Neural progenitor cell (in vitro differentiated cells): Measurements from ENCODE around the gene SLC22A23. TPM values are rescaled to one million over a fixed set of nuclear protein-coding genes. Genes with fewer than 3 reads are reported as not detected.

Source experiments
- DNase-seq: peaks from one replicate; pipeline ENCODE4 v3.0.0-alpha.2; 2016; ENCODE audit warnings: low spot score
- H2AFZ ChIP-seq: fragments of 200-600 bp; sonication (generic); replicated peaks from 2 replicates; pipeline ENCODE4 v1.6.1; 2016; ENCODE audit warnings: antibody characterized with exemption
- H3F3A ChIP-seq: fragments of 200-600 bp; sonication (generic); 2 replicates; pipeline ENCODE4 v1.6.1; 2016; ENCODE audit warnings: antibody characterized with exemption, low read depth
- H3K27ac ChIP-seq: fragments of 200-600 bp; sonication (generic); 2 replicates; pipeline ENCODE4 v1.5.1; 2016; ENCODE audit warnings: mild to moderate bottlenecking
- H3K27me3 ChIP-seq: fragments of 200-600 bp; sonication (generic); 2 replicates; pipeline ENCODE4 v1.6.1; 2016; ENCODE audit warnings: mild to moderate bottlenecking, moderate library complexity
- H3K36me3 ChIP-seq: fragments of 200-600 bp; sonication (generic); 2 replicates; pipeline ENCODE4 v1.5.1; 2016
- H3K4me1 ChIP-seq: fragments of 200-600 bp; sonication (generic); 2 replicates; pipeline ENCODE4 v1.6.1; 2016; ENCODE audit warnings: mixed run types
- H3K4me2 ChIP-seq: fragments of 200-600 bp; sonication (generic); 2 replicates; pipeline ENCODE4 v1.6.1; 2016
- H3K4me3 ChIP-seq: fragments of 200-600 bp; sonication (generic); 2 replicates; pipeline ENCODE4 v1.5.1; 2016
- H3K79me2 ChIP-seq: fragments of 200-600 bp; sonication (generic); 2 replicates; pipeline ENCODE4 v1.6.1; 2016; ENCODE audit warnings: low read depth
- H3K9ac ChIP-seq: fragments of 200-600 bp; sonication (generic); 2 replicates; pipeline ENCODE4 v1.6.1; 2016
- H3K9me3 ChIP-seq: fragments of 200-600 bp; sonication (generic); 2 replicates; pipeline ENCODE4 v1.5.1; 2016; ENCODE audit warnings: low read depth
- H4K20me1 ChIP-seq: fragments of 200-600 bp; sonication (generic); 2 replicates; pipeline ENCODE4 v1.6.1; 2016; ENCODE audit warnings: low read depth
- H3K27ac Mint-ChIP-seq: 3 replicates; pipeline ENCODE4 v1.8.0; 2021; ENCODE audit warnings: mixed read lengths
- H3K27me3 Mint-ChIP-seq: 2 replicates; pipeline ENCODE4 v1.8.0; 2022; ENCODE audit warnings: low read depth, mild to moderate bottlenecking, inconsistent platforms, moderate library complexity, mixed read lengths; ENCODE audit not compliant: insufficient read depth
- H3K36me3 Mint-ChIP-seq: 3 replicates; pipeline ENCODE4 v1.8.0; 2021; ENCODE audit warnings: mixed read lengths
- H3K4me1 Mint-ChIP-seq: 3 replicates; pipeline ENCODE4 v1.8.0; 2021; ENCODE audit warnings: mixed read lengths
- H3K4me3 Mint-ChIP-seq: 3 replicates; pipeline ENCODE4 v1.8.0; 2021; ENCODE audit warnings: mild to moderate bottlenecking, moderate library complexity, mixed read lengths
- H3K9me3 Mint-ChIP-seq: 3 replicates; pipeline ENCODE4 v1.8.0; 2020; ENCODE audit warnings: mixed read lengths
- CTCF ChIP-seq: fragments of 200-600 bp; sonication (generic); IDR thresholded peaks from 2 replicates; pipeline ENCODE4 v1.5.1; 2017; ENCODE audit warnings: antibody characterized with exemption, mild to moderate bottlenecking
- EZH2 ChIP-seq: fragments of 200-600 bp; sonication (generic); IDR thresholded peaks from 2 replicates; pipeline ENCODE4 v1.6.1; 2017; ENCODE audit warnings: antibody characterized with exemption, mild to moderate bottlenecking, moderate library complexity
- EZH2phosphoT487 ChIP-seq: fragments of 200-600 bp; sonication (generic); IDR thresholded peaks from 2 replicates; pipeline ENCODE4 v1.6.1; 2017; ENCODE audit warnings: antibody characterized with exemption
- total RNA-seq: library from RNA; depleted of rRNA; stranded (reverse); fragments of >200 nt; gene quantifications from 2 replicates; pipeline ENCODE4 v1.2.3, GENCODE V29; 2015; ENCODE audit warnings: low replicate concordance

SLC22A23 gene
- total RNA-seq, 1 donor from 2014 or later, result 0.99 TPM

DNA sequence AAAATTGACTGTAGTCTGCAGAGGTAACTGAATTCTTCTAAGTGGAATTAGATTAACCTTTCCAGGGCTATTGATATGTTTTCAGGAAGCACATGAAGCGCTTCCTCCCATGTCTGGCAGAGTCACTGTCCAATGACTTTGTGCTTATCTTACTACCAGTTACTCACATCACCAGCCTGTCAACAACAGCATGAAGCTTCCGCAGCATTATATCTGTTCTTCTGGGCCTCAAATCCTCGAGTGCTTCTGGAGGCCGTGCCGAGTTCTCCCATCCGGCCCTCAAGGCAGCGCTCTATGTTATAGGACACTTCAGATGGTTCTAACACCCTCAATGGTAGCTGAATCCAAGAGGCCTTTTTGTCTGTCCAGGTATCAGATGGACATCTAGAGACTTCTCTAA is 164.9 kb downstream of the SLC22A23 start:
- Histone ChIP-seq H3K9ac (no peak overlapping the region), H3K9me3 (no peaks in the 10 kb centered on the region), H4K20me1 (no peaks in the 10 kb centered on the region), H2AFZ (no peak overlapping the region), H3K79me2 (no peaks in the 10 kb centered on the region), H3K27ac (no peak overlapping the region), H3K4me2 (no peak overlapping the region), H3K4me3 (no peak overlapping the region), H3F3A (peaks cover 6% of the 10 kb centered on the region), H3K36me3 (no peaks in the 10 kb centered on the region), H3K4me1 (peaks cover 16% of the 10 kb centered on the region), H3K27me3 (no peaks in the 10 kb centered on the region)
- Mint-ChIP-seq H3K9me3 (no peaks in the 10 kb centered on the region), H3K27ac (no peak overlapping the region), H3K36me3 (peaks cover 60% of the 10 kb centered on the region), H3K27me3 (peaks cover 2% of the 10 kb centered on the region), H3K4me1 (peaks cover 38% of the 10 kb centered on the region), H3K4me3 (no peak overlapping the region)
- DNase-seq, result no peak
- TF ChIP-seq EZH2phosphoT487 (no peak), CTCF (no peak), EZH2 (no peak)

DNA sequence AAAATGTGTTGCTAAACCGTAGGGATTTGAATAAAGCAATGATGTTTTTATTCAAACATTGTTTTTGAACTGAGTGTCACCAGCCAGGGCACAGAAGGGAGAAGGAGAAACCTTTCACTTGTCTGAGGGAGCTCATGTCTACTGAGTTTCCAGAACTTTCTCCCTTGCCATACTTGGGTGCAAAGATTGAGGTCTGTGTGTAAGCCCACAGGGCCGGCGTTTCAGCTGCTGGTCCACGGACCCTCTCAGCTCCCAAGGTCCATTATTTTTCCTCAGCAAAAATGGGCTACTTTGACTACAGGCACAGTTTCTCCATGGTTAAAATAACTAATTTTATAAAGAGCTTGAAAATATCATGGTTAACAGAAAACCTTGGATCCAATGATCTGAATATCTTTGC is 165.5 kb downstream of the SLC22A23 start:
- H3K36me3 ChIP-seq, result no peaks in the 10 kb centered on the region

GRCh38 chr6:3290931-3291211 is 166.0 kb downstream of the SLC22A23 start:
- Histone ChIP-seq H3K79me2 (no peaks in the 10 kb centered on the region), H3K4me2 (no peak overlapping the region), H3K4me1 (peaks cover 12% of the 10 kb centered on the region), H3K9me3 (no peaks in the 10 kb centered on the region), H3F3A (peaks cover 6% of the 10 kb centered on the region), H3K27ac (no peak overlapping the region), H3K27me3 (no peaks in the 10 kb centered on the region), H2AFZ (no peak overlapping the region), H3K4me3 (no peak overlapping the region), H4K20me1 (no peaks in the 10 kb centered on the region), H3K36me3 (no peaks in the 10 kb centered on the region), H3K9ac (no peak overlapping the region)
- peak overlapping the region; percentile 46 for H3K27ac Mint-ChIP-seq
- no peak for TF ChIP-seq CTCF
- no peak for TF ChIP-seq EZH2
- no peak for TF ChIP-seq EZH2phosphoT487
- H3K9me3 Mint-ChIP-seq, result no peaks in the 10 kb centered on the region
- peaks cover 39% of the 10 kb centered on the region for H3K4me1 Mint-ChIP-seq
- peaks cover 62% of the 10 kb centered on the region for H3K36me3 Mint-ChIP-seq
- no peak overlapping the region for H3K4me3 Mint-ChIP-seq
- H3K27me3 Mint-ChIP-seq, result peaks cover 2% of the 10 kb centered on the region
- DNase-seq, result no peak

More for the DNA sequence above, 165.5 kb downstream of the SLC22A23 start:
- Histone ChIP-seq H3K4me3 (no peak overlapping the region), H3K4me2 (no peak overlapping the region), H4K20me1 (no peaks in the 10 kb centered on the region), H3K27ac (no peak overlapping the region), H3K79me2 (no peaks in the 10 kb centered on the region), H3F3A (peaks cover 6% of the 10 kb centered on the region), H3K27me3 (no peaks in the 10 kb centered on the region), H2AFZ (no peak overlapping the region), H3K4me1 (peaks cover 16% of the 10 kb centered on the region), H3K9me3 (no peaks in the 10 kb centered on the region), H3K9ac (no peak overlapping the region)
- Mint-ChIP-seq H3K36me3 (peaks cover 59% of the 10 kb centered on the region), H3K27me3 (peaks cover 2% of the 10 kb centered on the region), H3K4me3 (no peak overlapping the region), H3K9me3 (no peaks in the 10 kb centered on the region), H3K27ac (no peak overlapping the region), H3K4me1 (peaks cover 37% of the 10 kb centered on the region)
- no peak for DNase-seq
- no peak for TF ChIP-seq EZH2phosphoT487

- H3K4me2 ChIP-seq, result no peak overlapping the region
- Mint-ChIP-seq H3K36me3 (peaks cover 63% of the 10 kb centered on the region), H3K9me3 (no peaks in the 10 kb centered on the region), H3K27me3 (peaks cover 2% of the 10 kb centered on the region), H3K27ac (peak overlapping the region; percentile 46), H3K4me3 (no peak overlapping the region), H3K4me1 (peaks cover 37% of the 10 kb centered on the region)
- H3K27ac ChIP-seq, result no peak overlapping the region
- H4K20me1 ChIP-seq, result no peaks in the 10 kb centered on the region
- H3K79me2 ChIP-seq, result no peaks in the 10 kb centered on the region
- no peaks in the 10 kb centered on the region for H3K36me3 ChIP-seq
- H3K4me3 ChIP-seq, result no peak overlapping the region
- H3K9me3 ChIP-seq, result no peaks in the 10 kb centered on the region
- DNase-seq, result no peak
- H2AFZ ChIP-seq, result no peak overlapping the region
- no peak overlapping the region for H3K9ac ChIP-seq
- H3F3A ChIP-seq, result peaks cover 3% of the 10 kb centered on the region
- no peaks in the 10 kb centered on the region for H3K27me3 ChIP-seq
- TF ChIP-seq EZH2, result no peak
- no peak for TF ChIP-seq CTCF
- no peak for TF ChIP-seq EZH2phosphoT487
- peaks cover 7% of the 10 kb centered on the region for H3K4me1 ChIP-seq
Measured at GRCh38 chr6:3290149-3290930, 166.5 kb downstream of the SLC22A23 start.
